Astrocyte of the cerebellum (primary cell): Measurements from ENCODE around the gene SLC25A51.

ENCODE experiments used
- DNase-seq: peaks from one replicate; pipeline ENCODE4 v3.0.0-alpha.2; 2011; ENCODE audit warnings: low read depth
- H3K4me3 ChIP-seq: 2 replicates; pipeline ENCODE4 v1.5.1; 2011; ENCODE audit warnings: mild to moderate bottlenecking, low read depth, low read length, moderate library complexity
- CTCF ChIP-seq: IDR thresholded peaks from 2 replicates; pipeline ENCODE4 v1.5.1; 2012; ENCODE audit warnings: low read length, low read depth, moderate library complexity, mild to moderate bottlenecking; ENCODE audit errors: missing control alignments
- in situ Hi-C: cut with HindIII; loops from 2 replicates; pipeline ENCODE4 v1.10.0; 2017; ENCODE audit warnings: low sequenced_read_pairs

SLC25A51 gene

GRCh38 chr9:37852222-37852621 is 51.7 kb downstream of the SLC25A51 start:
- no peak for TF ChIP-seq CTCF
- in situ Hi-C loops, result loop anchor here (10.0 kb wide), 1 partner anchor 57 kb away; no protein-coding TSS in a partner anchor

GRCh38 chr9:37840560-37841194 is 63.2 kb downstream of the SLC25A51 start:
- TF ChIP-seq CTCF, result no peak
- in situ Hi-C loops, result no loop called here
- no peak overlapping the region for H3K4me3 ChIP-seq
- DNase-seq, result peak; percentile 26

More at GRCh38 chr9:37852222-37852621, 51.7 kb downstream of the SLC25A51 start:
- H3K4me3 ChIP-seq, result no peak overlapping the region
- no peak for DNase-seq

- in situ Hi-C loops, result no loop called here
- DNase-seq, result no peak
- no peak overlapping the region for H3K4me3 ChIP-seq
- no peak for TF ChIP-seq CTCF
Observed at GRCh38 chr9:37839496-37840461, 64.1 kb downstream of the SLC25A51 start.
